SK-N-SH (cell line): Measurements from ENCODE around the gene FKBP6. TPM values are rescaled to one million over a fixed set of nuclear protein-coding genes. Genes with fewer than 3 reads are reported as not detected.

Source experiments
- CTCF ChIA-PET: fragments of 300-600, 350-600 bp; formaldehyde crosslinking; extraction: SDS; loops from one replicate; lab custom pipeline; 2021; lab: Yijun Ruan, JAX
- POLR2A ChIA-PET: fragments of 350-600 bp; sonication (Branson Sonifier 250); formaldehyde crosslinking; extraction: SDS; loops from one replicate; lab custom pipeline; 2020; ENCODE audit warnings: antibody characterized with exemption, inconsistent platforms; lab: Yijun Ruan, JAX
- DNase-seq: peaks from one replicate; pipeline ENCODE4 v3.0.0; 2012
- H2AFZ ChIP-seq: fragments of 200-600 bp; sonication (generic); 2 replicates; pipeline ENCODE4 v1.8.1; 2016; ENCODE audit warnings: antibody characterized with exemption, mild to moderate bottlenecking, low read depth
- H3F3A ChIP-seq: fragments of 200-600 bp; sonication (generic); replicated peaks from 2 replicates; pipeline ENCODE3; 2016; ENCODE audit warnings: antibody characterized with exemption, mild to moderate bottlenecking; ENCODE audit not compliant: insufficient read depth
- H3K27ac ChIP-seq, 2 experiments: fragments of 200-500 bp in 1 of 2; fragments of 200-600 bp in 1 of 2; sonication (Bioruptor generic) in 1 of 2; sonication (generic), shearing (Covaris generic) in 1 of 2; 2 replicates each; pipeline versions ENCODE4 v1.5.1 to v1.6.1; 2014 to 2016; ENCODE audit warnings: low read depth in 2 of 2, inconsistent platforms in 1 of 2, low read length in 1 of 2, mild to moderate bottlenecking in 1 of 2, mixed read lengths in 1 of 2
- H3K27me3 ChIP-seq: fragments of 200-600 bp; sonication (generic), shearing (Covaris generic); 2 replicates; pipeline ENCODE4 v1.6.1; 2016; ENCODE audit warnings: mixed run types; ENCODE audit not compliant: insufficient read depth
- H3K36me3 ChIP-seq, 2 experiments: fragments of 200-500 bp in 1 of 2; fragments of 200-600 bp in 1 of 2; sonication (Bioruptor generic) in 1 of 2; sonication (generic) in 1 of 2; replicated peaks in 1 of 2; 2 replicates each; pipeline versions ENCODE3 to v1.5.1; 2014 to 2016; ENCODE audit warnings: low read length in 1 of 2, mild to moderate bottlenecking in 1 of 2; ENCODE audit not compliant: insufficient read depth in 2 of 2, control insufficient read depth in 1 of 2
- H3K4me1 ChIP-seq, 2 experiments: fragments of 200-500 bp in 1 of 2; fragments of 200-600 bp in 1 of 2; sonication (Bioruptor generic) in 1 of 2; sonication (generic), shearing (Covaris generic) in 1 of 2; 2 replicates each; pipeline versions ENCODE4 v1.5.1 to v1.6.1; 2014 to 2016; ENCODE audit warnings: low read depth in 1 of 2, low read length in 1 of 2, mixed run types in 1 of 2; ENCODE audit not compliant: insufficient read depth in 2 of 2, control insufficient read depth in 1 of 2
- H3K4me2 ChIP-seq: fragments of 200-600 bp; sonication (generic), shearing (Covaris generic); 2 replicates; pipeline ENCODE4 v1.6.1; 2017; ENCODE audit warnings: mixed run types
- H3K4me3 ChIP-seq, 2 experiments: fragments of 200-500 bp in 1 of 2; fragments of 200-600 bp in 1 of 2; sonication (Bioruptor generic) in 1 of 2; sonication (generic), shearing (Covaris generic) in 1 of 2; 2 replicates each; pipeline versions ENCODE4 v1.5.1 to v1.8.1; 2014 to 2016; ENCODE audit warnings: low read depth in 2 of 2, inconsistent platforms in 1 of 2, low read length in 1 of 2, mild to moderate bottlenecking in 1 of 2, mixed read lengths in 1 of 2, moderate library complexity in 1 of 2
- H3K79me2 ChIP-seq: fragments of 200-600 bp; sonication (generic); 2 replicates; pipeline ENCODE4 v1.8.1; 2017; ENCODE audit warnings: mild to moderate bottlenecking; ENCODE audit not compliant: insufficient read depth
- H3K9ac ChIP-seq: fragments of 200-600 bp; sonication (generic); 2 replicates; pipeline ENCODE4 v1.6.1; 2017; ENCODE audit warnings: mixed run types
- H3K9me2 ChIP-seq: fragments of 200-600 bp; sonication (generic); 2 replicates; pipeline ENCODE4 v1.6.1; 2017; ENCODE audit warnings: mixed run types
- H3K9me3 ChIP-seq: fragments of 200-600 bp; sonication (generic); 2 replicates; pipeline ENCODE4 v1.6.1; 2017; ENCODE audit warnings: mixed run types, mild to moderate bottlenecking, moderate library complexity
- H4K20me1 ChIP-seq: fragments of 200-600 bp; sonication (generic); 2 replicates; pipeline ENCODE4 v1.6.1; 2017; ENCODE audit warnings: mild to moderate bottlenecking, mixed run types; ENCODE audit not compliant: insufficient read depth
- FOSL2 ChIP-seq: IDR thresholded peaks from 2 replicates; pipeline ENCODE4 v1.4.0; 2012; ENCODE audit warnings: low read depth, mild to moderate bottlenecking, moderate library complexity, borderline replicate concordance
- FOXM1 ChIP-seq: IDR thresholded peaks from 2 replicates; pipeline ENCODE4 v1.4.0; 2012; ENCODE audit warnings: low read depth, mild to moderate bottlenecking
- GATA2 ChIP-seq: sonication (generic); formaldehyde crosslinking; IDR thresholded peaks from 2 replicates; pipeline ENCODE4 v1.5.0; 2020; ENCODE audit warnings: mild to moderate bottlenecking, missing genetic modification reagents
- MAX ChIP-seq: IDR thresholded peaks from 2 replicates; pipeline ENCODE4 v1.4.0; 2012; ENCODE audit warnings: low read depth
- MXI1 ChIP-seq: IDR thresholded peaks from 2 replicates; pipeline ENCODE4 v1.6.1; 2012; ENCODE audit warnings: mild to moderate bottlenecking, low read depth, low read length, improper control_type of control experiment
- NFIC ChIP-seq: IDR thresholded peaks from 2 replicates; pipeline ENCODE4 v1.4.0; 2012; ENCODE audit warnings: borderline replicate concordance
- REST ChIP-seq: IDR thresholded peaks from 2 replicates; pipeline ENCODE4 v1.6.1; 2012; ENCODE audit warnings: mild to moderate bottlenecking, low read depth, low read length, moderate library complexity
- RXRA ChIP-seq: IDR thresholded peaks from 2 replicates; pipeline ENCODE4 v1.4.0; 2012; ENCODE audit warnings: low read depth, mild to moderate bottlenecking, borderline replicate concordance
- SIN3A ChIP-seq: IDR thresholded peaks from 2 replicates; pipeline ENCODE4 v1.6.1; 2012; ENCODE audit warnings: low read depth, mild to moderate bottlenecking, low read length, moderate library complexity, borderline replicate concordance
- TAF1 ChIP-seq: IDR thresholded peaks from 2 replicates; pipeline ENCODE4 v1.6.1; 2012; ENCODE audit warnings: low read depth, mild to moderate bottlenecking, low read length, moderate library complexity, borderline replicate concordance
- TCF12 ChIP-seq: IDR thresholded peaks from 2 replicates; pipeline ENCODE4 v1.4.0; 2012
- TEAD4 ChIP-seq: IDR thresholded peaks from 2 replicates; pipeline ENCODE4 v1.4.0; 2012; ENCODE audit warnings: mild to moderate bottlenecking, borderline replicate concordance; ENCODE audit not compliant: insufficient read depth
- YY1 ChIP-seq: IDR thresholded peaks from 2 replicates; pipeline ENCODE4 v1.4.0; 2012; ENCODE audit warnings: low read depth, mild to moderate bottlenecking
- WGBS: methylation state at CpG from one replicate; pipeline ENCODE4 v1.1.6; 2017; ENCODE audit warnings: low lambda C conversion rate; 5-methylcytosine and 5-hydroxymethylcytosine counted together
- polyA plus RNA-seq, 3 experiments: library from polyadenylated mRNA; depleted of rRNA; stranded (reverse); fragments of >200 nt; gene quantifications; 2 replicates each; pipeline ENCODE4 v1.2.3, GENCODE V29; 2012
- TF ChIP-seq, protein P1 (sequence below): fragments of 150-350 bp; IDR thresholded peaks from 2 replicates; pipeline ENCODE4 v1.6.1; 2017; ENCODE audit warnings: antibody characterized with exemption, low read length, low read depth, borderline replicate concordance
- TF ChIP-seq, protein P2 (sequence below): IDR thresholded peaks from 2 replicates; pipeline ENCODE4; 2012

Gene FKBP6
- polyA plus RNA-seq, 1 of the 3 experiments (the other 2 are of a cell fraction), result not detected

- TF ChIP-seq GATA2 (no peak), REST (no peak), FOXM1 (no peak), TCF12 (no peak), MAX (no peak), RXRA (no peak)
- TF ChIP-seq, protein P1, sequence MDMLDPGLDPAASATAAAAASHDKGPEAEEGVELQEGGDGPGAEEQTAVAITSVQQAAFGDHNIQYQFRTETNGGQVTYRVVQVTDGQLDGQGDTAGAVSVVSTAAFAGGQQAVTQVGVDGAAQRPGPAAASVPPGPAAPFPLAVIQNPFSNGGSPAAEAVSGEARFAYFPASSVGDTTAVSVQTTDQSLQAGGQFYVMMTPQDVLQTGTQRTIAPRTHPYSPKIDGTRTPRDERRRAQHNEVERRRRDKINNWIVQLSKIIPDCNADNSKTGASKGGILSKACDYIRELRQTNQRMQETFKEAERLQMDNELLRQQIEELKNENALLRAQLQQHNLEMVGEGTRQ, result no peak
These were observed 15.0 kb upstream of the FKBP6 start (continued) for GRCh38 chr7:73312831-73313520.

DNA sequence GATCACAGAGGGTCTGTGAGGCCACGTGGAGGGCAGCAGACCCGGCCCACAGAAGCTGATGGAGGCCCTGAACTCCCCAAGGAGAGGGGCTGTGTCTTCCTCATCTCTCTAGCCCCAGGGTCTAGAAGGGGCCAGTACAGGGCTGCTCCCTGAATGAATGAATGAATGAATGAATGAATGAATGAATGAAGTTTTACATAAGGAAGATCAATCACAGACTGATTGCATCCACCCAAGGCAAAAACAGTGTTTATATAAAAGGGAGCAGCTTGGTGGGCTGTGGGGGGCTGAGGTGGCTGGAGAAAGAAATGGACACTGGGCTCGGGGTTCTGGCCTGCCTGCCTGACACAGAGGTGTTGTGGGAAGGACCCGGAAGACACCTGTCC is 14.4 kb upstream of the FKBP6 start:
- no peak overlapping the region for H3K4me3 ChIP-seq
- 60% methylated on average over 4 of the region's 4 CpGs for WGBS
- peaks cover 12% of the 10 kb centered on the region; the same call in 1 of the 2 replicates for H3K79me2 ChIP-seq
- no peaks in the 10 kb centered on the region for H4K20me1 ChIP-seq
- H3K9ac ChIP-seq, result no peak overlapping the region
- TF ChIP-seq FOSL2 (no peak), YY1 (no peak), TEAD4 (no peak), NFIC (no peak), MXI1 (no peak), TAF1 (no peak), SIN3A (no peak)
- TF ChIP-seq, protein P1, result no peak
- TF ChIP-seq, protein P2, sequence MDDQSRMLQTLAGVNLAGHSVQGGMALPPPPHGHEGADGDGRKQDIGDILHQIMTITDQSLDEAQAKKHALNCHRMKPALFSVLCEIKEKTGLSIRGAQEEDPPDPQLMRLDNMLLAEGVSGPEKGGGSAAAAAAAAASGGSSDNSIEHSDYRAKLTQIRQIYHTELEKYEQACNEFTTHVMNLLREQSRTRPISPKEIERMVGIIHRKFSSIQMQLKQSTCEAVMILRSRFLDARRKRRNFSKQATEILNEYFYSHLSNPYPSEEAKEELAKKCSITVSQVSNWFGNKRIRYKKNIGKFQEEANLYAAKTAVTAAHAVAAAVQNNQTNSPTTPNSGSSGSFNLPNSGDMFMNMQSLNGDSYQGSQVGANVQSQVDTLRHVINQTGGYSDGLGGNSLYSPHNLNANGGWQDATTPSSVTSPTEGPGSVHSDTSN, result no peak
- no peak overlapping the region for H3K27ac ChIP-seq
- H3F3A ChIP-seq, result no peaks in the 10 kb centered on the region
- no peaks in the 10 kb centered on the region for H3K9me3 ChIP-seq
- H2AFZ ChIP-seq, result no peak overlapping the region
- ChIA-PET POLR2A (no interaction called here), CTCF (interaction anchor here (4.0 to 4.3 kb wide), 2 partner anchors 11 to 139 kb away, joined by 18 to 24 read pairs; no protein-coding TSS in a partner anchor)
- H3K36me3 ChIP-seq, result no peaks in the 10 kb centered on the region
- no peak overlapping the region for H3K4me2 ChIP-seq
- peaks cover 0 to 5% of the 10 kb centered on the region in 2 experiments; a peak in 1 of 4 replicates for H3K4me1 ChIP-seq
- no peaks in the 10 kb centered on the region for H3K27me3 ChIP-seq
- no peaks in the 10 kb centered on the region for H3K9me2 ChIP-seq
- no peak for DNase-seq
